Body of pancreas (tissue), 4 donors: ENCODE measurements around the gene WDR33.

Source experiments
- CTCF ChIP-seq, 7 experiments: fragments of 450-650 bp in 4 of 7; fragments of 200-600 bp in 3 of 7; sonication (generic) in 3 of 7; IDR thresholded peaks; one replicate each; pipeline ENCODE4 v1.5.1; 2016 to 2019; ENCODE audit warnings: antibody characterized with exemption in 7 of 7
- POLR2A ChIP-seq, 3 donors: fragments of 450-650 bp; IDR thresholded peaks; one replicate each; pipeline ENCODE4 v1.6.1; 2016; ENCODE audit warnings: antibody characterized with exemption in 3 of 3, mild to moderate bottlenecking in 2 of 3

GRCh38 chr2:127685410-127686080, 125.4 kb downstream of the WDR33 start:
- TF ChIP-seq POLR2A (IDR thresholded peaks at IDR 0.05) (no peak), CTCF (IDR thresholded peaks at IDR 0.05) (no peak)
